Hypothalamus (tissue), 51 donors: ENCODE data around the gene PDE8A.
A peak's percentile ranks its signal among the peaks of the same experiment; 100 is the strongest.

Experiments
- DNase-seq, 51 donors: peaks; one replicate each; lab custom pipeline; 2025; lab: John Stamatoyannopoulos, UW

The PDE8A gene

GRCh38 chr15:85028416-85028815 is 46.8 kb downstream of the PDE8A start:
- no peak for DNase-seq

GRCh38 chr15:85029221-85029620 is 47.6 kb downstream of the PDE8A start:
- no peak for DNase-seq

- no peak for DNase-seq
These were observed 48.8 kb downstream of the PDE8A start for GRCh38 chr15:85030301-85030929.

- DNase-seq = no peak
These were observed 49.7 kb downstream of the PDE8A start for GRCh38 chr15:85031086-85031943.

GRCh38 chr15:85031944-85032558 is 50.4 kb downstream of the PDE8A start:
- no peak for DNase-seq

DNA sequence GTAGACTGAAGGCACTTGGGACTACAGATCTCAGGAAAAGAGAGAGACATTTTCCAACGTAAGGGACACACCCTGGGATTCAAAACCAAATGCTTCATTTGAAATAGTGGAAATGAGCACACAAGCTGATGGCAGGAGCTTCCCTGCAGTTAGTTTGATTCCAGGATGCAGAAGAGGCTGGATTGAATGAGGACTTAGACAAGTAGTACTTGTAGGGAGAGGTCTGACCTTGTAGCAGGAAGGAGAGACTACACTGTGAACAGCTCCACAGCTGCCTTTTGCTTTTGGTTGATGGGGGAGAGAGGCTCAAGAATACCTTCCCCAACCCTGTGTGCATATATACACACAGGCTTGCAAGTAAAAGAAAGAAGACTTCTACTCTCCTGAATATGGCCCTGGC is 51.5 kb downstream of the PDE8A start:
- DNase-seq = no peak

DNA sequence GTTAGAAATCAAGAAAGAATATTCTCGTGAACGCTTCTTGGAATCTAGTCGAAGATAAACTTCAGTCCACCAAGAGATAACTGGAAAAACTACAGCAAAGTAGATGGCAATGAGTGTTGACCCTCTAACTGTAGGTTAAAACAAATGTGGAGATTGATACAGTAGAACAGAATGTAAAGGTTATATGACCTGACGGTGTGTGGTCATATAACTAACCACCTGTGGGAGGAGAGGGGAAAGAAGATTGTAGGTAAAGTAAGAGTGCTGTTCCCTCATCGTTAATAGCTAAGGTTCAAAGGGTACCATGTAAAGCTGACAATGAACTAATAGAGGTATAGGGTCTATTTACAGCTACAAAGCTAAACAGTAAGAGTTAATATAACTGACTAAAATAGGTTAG is 52.6 kb downstream of the PDE8A start:
- no peak for DNase-seq

DNA sequence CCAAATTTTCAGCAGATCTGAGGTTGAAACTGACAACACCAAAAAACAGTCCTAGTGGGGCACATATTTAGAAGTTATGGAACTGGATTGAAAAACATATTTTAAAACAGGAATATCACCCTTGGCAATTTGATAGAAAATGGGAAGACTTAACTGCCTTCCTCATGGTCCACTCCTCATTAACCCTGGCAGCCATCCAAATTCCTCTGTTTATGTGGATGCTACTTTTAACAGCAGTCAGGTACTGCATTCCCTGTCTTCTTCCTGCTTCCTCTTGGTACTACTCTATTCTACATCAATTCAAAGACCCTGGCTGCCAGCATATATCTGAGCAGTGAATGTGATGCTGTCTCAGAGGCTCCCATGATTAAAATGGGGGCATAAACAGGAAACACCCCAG is 54.3 kb downstream of the PDE8A start:
- no peak for DNase-seq

- peak in 7 of 51 donors; percentile 15 to 68 (median 32) for DNase-seq
These were observed 55.1 kb downstream of the PDE8A start for GRCh38 chr15:85036716-85037115.

GRCh38 chr15:85037641-85038040 is 56.0 kb downstream of the PDE8A start:
- DNase-seq = peak in 1 of 51 donors; percentile 49

GRCh38 chr15:85041230-85041629 is 59.6 kb downstream of the PDE8A start:
- DNase-seq = peak in 3 of 51 donors; percentile 14 to 29 (median 28)

DNA sequence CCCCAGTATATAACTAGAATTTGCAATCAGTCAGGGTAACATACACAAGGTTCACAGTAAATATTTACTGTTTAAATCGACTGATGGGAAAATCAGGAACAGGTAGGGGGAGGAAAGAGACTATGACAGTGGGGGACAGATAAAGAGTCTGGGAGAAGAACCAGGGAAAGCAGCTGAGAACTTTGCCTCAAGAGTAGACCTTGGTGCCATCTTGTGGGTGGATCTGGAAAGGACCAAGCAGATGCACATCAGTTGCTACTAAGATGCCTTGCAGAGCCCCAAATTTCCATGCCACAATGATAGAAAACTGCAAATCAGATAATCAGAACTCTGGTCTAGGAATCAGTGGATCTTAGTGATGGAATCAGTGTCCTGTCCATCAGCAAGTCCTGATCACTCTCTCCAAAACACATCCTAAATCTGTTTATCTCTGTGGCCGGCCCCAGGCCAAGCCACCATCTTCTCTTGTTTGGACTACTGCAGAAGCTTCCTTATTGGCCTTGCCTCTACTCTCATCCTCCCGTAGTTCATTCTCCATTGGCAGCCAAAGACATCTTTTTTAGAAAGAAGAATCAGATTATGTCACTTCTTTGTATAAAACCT is 62.7 kb downstream of the PDE8A start:
- peak in 34 of 51 donors; percentile 12 to 85 (median 48) for DNase-seq

DNA sequence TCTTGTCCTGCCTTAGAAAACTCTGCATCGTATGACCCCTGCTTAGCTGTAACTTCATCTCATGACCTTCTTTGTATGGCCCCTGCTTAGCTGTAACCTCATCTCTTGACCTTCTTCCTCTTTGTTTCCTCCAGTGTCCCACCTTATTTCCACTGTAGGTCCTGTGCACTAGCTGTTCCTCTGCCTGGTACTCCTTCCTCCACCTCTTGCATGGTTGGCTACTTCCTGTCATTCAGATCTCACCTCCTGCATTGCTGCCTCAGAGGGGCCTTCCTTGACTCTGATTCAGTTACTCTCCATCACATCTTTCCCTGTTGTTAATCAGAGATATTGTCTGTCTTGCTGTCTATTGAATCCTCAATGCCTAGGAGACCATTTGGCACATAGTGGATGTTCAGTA is 63.2 kb downstream of the PDE8A start:
- DNase-seq = no peak

DNA sequence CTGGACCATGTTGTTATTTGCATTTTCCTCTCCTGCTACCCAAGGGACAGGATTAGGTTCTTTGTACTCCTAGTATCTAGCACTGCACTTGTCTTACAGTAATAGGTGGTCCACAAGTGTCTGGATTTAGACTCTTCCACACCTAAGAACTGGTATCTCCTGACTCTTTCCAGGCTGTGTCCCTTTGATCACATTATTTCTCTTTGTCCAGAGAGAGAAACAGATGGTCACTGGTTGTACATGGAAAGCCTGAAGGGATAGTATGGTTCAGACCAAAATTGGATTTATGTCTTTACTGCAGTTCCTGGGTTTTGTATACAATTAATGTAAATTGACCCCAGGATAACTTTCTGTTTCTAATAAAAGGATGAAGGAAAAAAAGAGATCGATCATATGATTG is 64.0 kb downstream of the PDE8A start:
- DNase-seq = no peak

GRCh38 chr15:85047271-85047948 is 65.8 kb downstream of the PDE8A start:
- peak in 16 of 51 donors; percentile 15 to 42 (median 30) for DNase-seq

- no peak for DNase-seq
These were observed 66.8 kb downstream of the PDE8A start for GRCh38 chr15:85048430-85048829.

- no peak for DNase-seq
These were observed 68.1 kb downstream of the PDE8A start for GRCh38 chr15:85049805-85050204.

- no peak for DNase-seq
These were observed 78.1 kb downstream of the PDE8A start for GRCh38 chr15:85059734-85060133.

GRCh38 chr15:85062560-85062959 is 80.9 kb downstream of the PDE8A start:
- DNase-seq = no peak

GRCh38 chr15:85063088-85063487 is 81.4 kb downstream of the PDE8A start:
- DNase-seq = no peak
